HepG2 (cell line): ENCODE measurements around the gene YIPF2. TPM values are rescaled to one million over a fixed set of nuclear protein-coding genes. Genes with fewer than 3 reads are reported as not detected.
A peak's percentile ranks its signal among the peaks of the same experiment; 100 is the strongest.

Experiments
- CBX1 ChIP-seq: IDR thresholded peaks from one replicate; pipeline ENCODE4 v1.6.1; 2016; ENCODE audit warnings: antibody characterized with exemption, low read depth
- HHEX ChIP-seq: IDR thresholded peaks from 2 replicates; pipeline ENCODE4 v1.6.1; 2016; ENCODE audit warnings: control low read depth
- KLF11 ChIP-seq: IDR thresholded peaks from 2 replicates; pipeline ENCODE4 v1.6.1; 2016; ENCODE audit warnings: missing compliant biosample characterization
- MEIS1 ChIP-seq: sonication (generic); formaldehyde crosslinking; IDR thresholded peaks from 2 replicates; pipeline ENCODE4 v1.9.0; 2021; ENCODE audit warnings: mild to moderate bottlenecking, missing genetic modification reagents, moderate library complexity, borderline replicate concordance
- MIER2 ChIP-seq: IDR thresholded peaks from 2 replicates; pipeline ENCODE4 v1.6.1; 2016; ENCODE audit warnings: missing biosample characterization, missing genetic modification reagents
- RAD51 ChIP-seq: fragments of 450-650 bp; IDR thresholded peaks from 2 replicates; pipeline ENCODE4 v1.6.1; 2016; ENCODE audit warnings: borderline replicate concordance
- SMAD9 ChIP-seq: sonication (generic); formaldehyde crosslinking; IDR thresholded peaks from 2 replicates; pipeline ENCODE4 v1.5.1; 2020; ENCODE audit warnings: mild to moderate bottlenecking, missing genetic modification reagents
- ZBTB38 ChIP-seq: sonication (generic); formaldehyde crosslinking; IDR thresholded peaks from 2 replicates; pipeline ENCODE4 v1.5.1; 2020; ENCODE audit warnings: mild to moderate bottlenecking, missing genetic modification reagents
- ZEB1 ChIP-seq: IDR thresholded peaks from 2 replicates; pipeline ENCODE4 v1.6.1; 2012; ENCODE audit warnings: mild to moderate bottlenecking, low read depth, inconsistent platforms; ENCODE audit not compliant: insufficient replicate concordance
- ZFP36L1 ChIP-seq: sonication (generic); formaldehyde crosslinking; IDR thresholded peaks from 2 replicates; pipeline ENCODE4 v1.8.0; 2022; ENCODE audit warnings: mild to moderate bottlenecking, missing genetic modification reagents, moderate library complexity
- ZNF446 ChIP-seq: sonication (generic); formaldehyde crosslinking; IDR thresholded peaks from 2 replicates; pipeline ENCODE4 v1.5.0; 2020; ENCODE audit warnings: mild to moderate bottlenecking, missing genetic modification reagents
- ZNF749 ChIP-seq: sonication (generic); formaldehyde crosslinking; IDR thresholded peaks from 2 replicates; pipeline ENCODE4 v1.8.0; 2022; ENCODE audit warnings: mild to moderate bottlenecking, missing genetic modification reagents, moderate library complexity, borderline replicate concordance
- polyA plus RNA-seq, 8 experiments: library from polyadenylated mRNA; depleted of rRNA in 3 of 8; stranded (reverse) in 7 of 8; unstranded in 1 of 8; fragments of >200 nt; fragmentation: Illumina TruSeq in 4 of 8; extraction: Trizol in 4 of 8; gene quantifications; 2 replicates each; pipeline versions ENCODE4 v1.2.1 to v1.2.3, GENCODE V29; 2011 to 2016; ENCODE audit warnings: low read depth in 4 of 8, missing spikeins in 1 of 8, mixed read lengths in 1 of 8; ENCODE audit not compliant: insufficient read depth in 1 of 8
- total RNA-seq, 5 experiments: library from RNA; depleted of rRNA; stranded (reverse); fragments of >200 nt; fragmentation: Illumina TruSeq; extraction: Trizol; gene quantifications; 2 replicates each; pipeline ENCODE4 v1.2.3, GENCODE V29; 2016; ENCODE audit warnings: low read depth in 1 of 5
- TF ChIP-seq, protein P1 (sequence below): sonication (generic); formaldehyde crosslinking; IDR thresholded peaks from one replicate; pipeline ENCODE4 v1.5.1; 2020; ENCODE audit warnings: mild to moderate bottlenecking, missing genetic modification reagents; ENCODE audit errors: not compliant biosample characterization
- TF ChIP-seq, protein P2 (sequence below): sonication (generic); formaldehyde crosslinking; IDR thresholded peaks from 2 replicates; pipeline ENCODE4 v1.4.0; 2020; ENCODE audit warnings: missing genetic modification reagents

The YIPF2 gene
- total and polyA plus RNA-seq, 2 of the 13 experiments (the other 11 are each of a cell fraction or from before 2014, with no cell fraction given), result 37.3 to 53.2 TPM

DNA sequence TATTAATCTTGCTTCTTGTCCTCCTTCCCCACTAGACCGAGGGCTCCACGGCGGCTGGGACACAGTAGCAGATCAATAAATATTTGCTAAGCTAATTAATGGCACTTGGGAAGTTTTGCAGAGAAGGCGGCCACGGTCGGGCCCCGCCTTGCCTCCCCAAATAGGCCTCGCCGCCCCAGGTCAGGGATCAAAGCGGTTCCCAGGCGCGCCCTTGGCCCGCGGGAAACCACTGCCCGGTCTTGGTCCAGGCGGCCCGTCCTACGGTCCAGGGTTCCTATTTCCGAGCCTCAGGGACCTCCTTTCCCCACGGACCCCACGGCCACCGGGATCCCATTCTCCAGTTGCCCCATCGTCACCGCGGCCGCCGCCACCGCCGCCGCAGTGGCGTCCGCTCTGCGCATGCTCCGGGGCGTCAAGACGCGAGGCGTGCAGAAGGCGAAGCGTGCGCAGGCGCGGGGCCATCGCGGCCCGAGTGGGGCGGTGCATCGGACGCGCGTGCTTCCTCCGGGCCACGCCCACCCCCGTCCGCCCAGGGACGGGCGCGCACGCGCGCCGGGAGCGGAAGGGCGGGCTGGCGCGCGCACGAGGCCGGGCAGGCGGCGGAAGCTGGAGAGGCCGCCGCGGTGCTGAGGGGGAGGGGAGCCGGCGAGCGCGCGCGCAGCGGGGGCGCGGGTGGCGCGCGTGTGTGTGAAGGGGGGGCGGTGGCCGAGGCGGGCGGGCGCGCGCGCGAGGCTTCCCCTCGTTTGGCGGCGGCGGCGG is 32.1 kb upstream of the YIPF2 start, which contains the start of gene SMARCA4 (continued):
- TF ChIP-seq ZEB1 (no peak), SMAD9 (CRISPR knock-in tag) (no peak), ZFP36L1 (0 out of 2 replicates have a peak, but pooled peaks have one; percentile 67), RAD51 (no peak), MEIS1 (peak; percentile 24; the same call in 1 of the 2 replicates), ZNF446 (CRISPR knock-in tag) (no peak), ZNF749 (peak; percentile 73), KLF11 (peak; percentile 51; the same call in 1 of the 2 replicates), CBX1 (no peak), HHEX (CRISPR knock-in tag) (no peak), ZBTB38 (CRISPR knock-in tag) (peak; percentile 88), MIER2 (CRISPR knock-in tag) (no peak)
- TF ChIP-seq, protein P1, sequence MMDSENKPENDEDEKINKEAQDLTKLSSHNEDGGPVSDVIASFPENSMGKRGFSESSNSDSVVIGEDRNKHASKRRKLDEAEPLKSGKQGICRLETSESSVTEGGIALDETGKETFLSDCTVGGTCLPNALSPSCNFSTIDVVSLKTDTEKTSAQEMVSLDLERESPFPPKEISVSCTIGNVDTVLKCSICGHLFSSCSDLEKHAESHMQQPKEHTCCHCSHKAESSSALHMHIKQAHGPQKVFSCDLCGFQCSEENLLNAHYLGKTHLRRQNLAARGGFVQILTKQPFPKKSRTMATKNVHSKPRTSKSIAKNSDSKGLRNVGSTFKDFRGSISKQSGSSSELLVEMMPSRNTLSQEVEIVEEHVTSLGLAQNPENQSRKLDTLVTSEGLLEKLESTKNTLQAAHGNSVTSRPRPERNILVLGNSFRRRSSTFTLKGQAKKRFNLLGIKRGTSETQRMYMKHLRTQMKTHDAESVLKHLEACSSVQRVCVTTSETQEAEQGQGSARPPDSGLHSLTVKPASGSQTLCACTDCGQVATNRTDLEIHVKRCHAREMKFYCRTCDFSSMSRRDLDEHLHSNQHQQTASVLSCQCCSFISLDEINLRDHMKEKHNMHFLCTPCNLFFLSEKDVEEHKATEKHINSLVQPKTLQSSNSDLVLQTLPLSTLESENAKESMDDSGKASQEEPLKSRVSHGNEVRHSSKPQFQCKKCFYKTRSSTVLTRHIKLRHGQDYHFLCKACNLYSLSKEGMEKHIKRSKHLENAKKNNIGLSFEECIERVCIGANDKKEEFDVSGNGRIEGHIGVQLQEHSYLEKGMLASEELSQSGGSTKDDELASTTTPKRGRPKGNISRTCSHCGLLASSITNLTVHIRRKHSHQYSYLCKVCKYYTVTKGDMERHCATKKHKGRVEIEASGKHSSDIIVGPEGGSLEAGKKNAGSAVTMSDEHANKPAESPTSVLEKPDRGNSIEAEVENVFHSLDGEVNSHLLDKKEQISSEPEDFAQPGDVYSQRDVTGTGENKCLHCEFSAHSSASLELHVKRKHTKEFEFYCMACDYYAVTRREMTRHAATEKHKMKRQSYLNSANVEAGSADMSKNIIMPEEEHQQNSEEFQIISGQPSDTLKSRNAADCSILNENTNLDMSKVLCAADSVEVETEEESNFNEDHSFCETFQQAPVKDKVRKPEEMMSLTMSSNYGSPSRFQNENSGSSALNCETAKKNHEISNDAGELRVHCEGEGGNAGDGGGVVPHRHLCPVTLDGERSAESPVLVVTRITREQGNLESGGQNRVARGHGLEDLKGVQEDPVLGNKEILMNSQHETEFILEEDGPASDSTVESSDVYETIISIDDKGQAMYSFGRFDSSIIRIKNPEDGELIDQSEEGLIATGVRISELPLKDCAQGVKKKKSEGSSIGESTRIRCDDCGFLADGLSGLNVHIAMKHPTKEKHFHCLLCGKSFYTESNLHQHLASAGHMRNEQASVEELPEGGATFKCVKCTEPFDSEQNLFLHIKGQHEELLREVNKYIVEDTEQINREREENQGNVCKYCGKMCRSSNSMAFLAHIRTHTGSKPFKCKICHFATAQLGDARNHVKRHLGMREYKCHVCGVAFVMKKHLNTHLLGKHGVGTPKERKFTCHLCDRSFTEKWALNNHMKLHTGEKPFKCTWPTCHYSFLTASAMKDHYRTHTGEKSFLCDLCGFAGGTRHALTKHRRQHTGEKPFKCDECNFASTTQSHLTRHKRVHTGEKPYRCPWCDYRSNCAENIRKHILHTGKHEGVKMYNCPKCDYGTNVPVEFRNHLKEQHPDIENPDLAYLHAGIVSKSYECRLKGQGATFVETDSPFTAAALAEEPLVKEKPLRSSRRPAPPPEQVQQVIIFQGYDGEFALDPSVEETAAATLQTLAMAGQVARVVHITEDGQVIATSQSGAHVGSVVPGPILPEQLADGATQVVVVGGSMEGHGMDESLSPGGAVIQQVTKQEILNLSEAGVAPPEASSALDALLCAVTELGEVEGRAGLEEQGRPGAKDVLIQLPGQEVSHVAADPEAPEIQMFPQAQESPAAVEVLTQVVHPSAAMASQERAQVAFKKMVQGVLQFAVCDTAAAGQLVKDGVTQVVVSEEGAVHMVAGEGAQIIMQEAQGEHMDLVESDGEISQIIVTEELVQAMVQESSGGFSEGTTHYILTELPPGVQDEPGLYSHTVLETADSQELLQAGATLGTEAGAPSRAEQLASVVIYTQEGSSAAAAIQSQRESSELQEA, result peak; percentile 84
- TF ChIP-seq, protein P2, sequence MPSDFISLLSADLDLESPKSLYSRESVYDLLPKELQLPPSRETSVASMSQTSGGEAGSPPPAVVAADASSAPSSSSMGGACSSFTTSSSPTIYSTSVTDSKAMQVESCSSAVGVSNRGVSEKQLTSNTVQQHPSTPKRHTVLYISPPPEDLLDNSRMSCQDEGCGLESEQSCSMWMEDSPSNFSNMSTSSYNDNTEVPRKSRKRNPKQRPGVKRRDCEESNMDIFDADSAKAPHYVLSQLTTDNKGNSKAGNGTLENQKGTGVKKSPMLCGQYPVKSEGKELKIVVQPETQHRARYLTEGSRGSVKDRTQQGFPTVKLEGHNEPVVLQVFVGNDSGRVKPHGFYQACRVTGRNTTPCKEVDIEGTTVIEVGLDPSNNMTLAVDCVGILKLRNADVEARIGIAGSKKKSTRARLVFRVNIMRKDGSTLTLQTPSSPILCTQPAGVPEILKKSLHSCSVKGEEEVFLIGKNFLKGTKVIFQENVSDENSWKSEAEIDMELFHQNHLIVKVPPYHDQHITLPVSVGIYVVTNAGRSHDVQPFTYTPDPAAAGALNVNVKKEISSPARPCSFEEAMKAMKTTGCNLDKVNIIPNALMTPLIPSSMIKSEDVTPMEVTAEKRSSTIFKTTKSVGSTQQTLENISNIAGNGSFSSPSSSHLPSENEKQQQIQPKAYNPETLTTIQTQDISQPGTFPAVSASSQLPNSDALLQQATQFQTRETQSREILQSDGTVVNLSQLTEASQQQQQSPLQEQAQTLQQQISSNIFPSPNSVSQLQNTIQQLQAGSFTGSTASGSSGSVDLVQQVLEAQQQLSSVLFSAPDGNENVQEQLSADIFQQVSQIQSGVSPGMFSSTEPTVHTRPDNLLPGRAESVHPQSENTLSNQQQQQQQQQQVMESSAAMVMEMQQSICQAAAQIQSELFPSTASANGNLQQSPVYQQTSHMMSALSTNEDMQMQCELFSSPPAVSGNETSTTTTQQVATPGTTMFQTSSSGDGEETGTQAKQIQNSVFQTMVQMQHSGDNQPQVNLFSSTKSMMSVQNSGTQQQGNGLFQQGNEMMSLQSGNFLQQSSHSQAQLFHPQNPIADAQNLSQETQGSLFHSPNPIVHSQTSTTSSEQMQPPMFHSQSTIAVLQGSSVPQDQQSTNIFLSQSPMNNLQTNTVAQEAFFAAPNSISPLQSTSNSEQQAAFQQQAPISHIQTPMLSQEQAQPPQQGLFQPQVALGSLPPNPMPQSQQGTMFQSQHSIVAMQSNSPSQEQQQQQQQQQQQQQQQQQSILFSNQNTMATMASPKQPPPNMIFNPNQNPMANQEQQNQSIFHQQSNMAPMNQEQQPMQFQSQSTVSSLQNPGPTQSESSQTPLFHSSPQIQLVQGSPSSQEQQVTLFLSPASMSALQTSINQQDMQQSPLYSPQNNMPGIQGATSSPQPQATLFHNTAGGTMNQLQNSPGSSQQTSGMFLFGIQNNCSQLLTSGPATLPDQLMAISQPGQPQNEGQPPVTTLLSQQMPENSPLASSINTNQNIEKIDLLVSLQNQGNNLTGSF (CRISPR knock-in tag), result no peak; the same call in 1 of the 2 replicates
